Endothelial cell of umbilical vein (primary cell): ENCODE measurements around the gene DPY19L3. TPM values are rescaled to one million over a fixed set of nuclear protein-coding genes. Genes with fewer than 3 reads are reported as not detected.
"Not testable (repeated sequence)": the region's sequence is repeated elsewhere in the genome, so short reads cannot be mapped to it uniquely, and the experiment has no call there.

Source experiments
- BruUV-seq: library from RNA; stranded (reverse); fragments of 400-500 nt; replicated peaks from 2 replicates; lab custom pipeline; 2021; lab: Mats Ljungman, UMichigan
- CTCF ChIA-PET: fragments of 300-600, 350-600 bp; sonication (Branson Sonifier 250); formaldehyde crosslinking; loops from one replicate; lab custom pipeline; 2021; ENCODE audit warnings: antibody characterized with exemption, inconsistent platforms; lab: Charles Lee
- POLR2A ChIA-PET: fragments of 300-600, 350-600 bp; sonication (Branson Sonifier 250); formaldehyde crosslinking; loops from one replicate; lab custom pipeline; 2021; ENCODE audit warnings: antibody characterized with exemption, inconsistent platforms; lab: Charles Lee
- DNase-seq: peaks from one replicate; pipeline ENCODE4 v3.0.0-alpha.2; 2011; ENCODE audit warnings: low read depth, low spot score
- FAIRE-seq: peaks from 2 replicates; lab custom pipeline; 2011; peaks lifted over from hg19 to GRCh38; lab: Jason Lieb, UNC
- H2AFZ ChIP-seq: 2 replicates; pipeline ENCODE4 v1.6.0; 2012; ENCODE audit warnings: low read depth, low read length, control low read depth, inconsistent platforms
- H3K27ac ChIP-seq: 2 replicates; pipeline ENCODE4 v1.5.1; 2011; ENCODE audit warnings: low read depth, mild to moderate bottlenecking, control low read depth, low read length, moderate library complexity; ENCODE audit not compliant: insufficient read depth
- H3K27me3 ChIP-seq, 2 experiments: 2 replicates each; pipeline versions ENCODE4 v1.6.0 to v1.6.1; 2011; ENCODE audit warnings: low read length in 2 of 2, mixed read lengths in 1 of 2; ENCODE audit not compliant: control insufficient read depth in 2 of 2, insufficient read depth in 2 of 2
- H3K36me3 ChIP-seq, 2 experiments: 2 replicates in 1 of 2; 3 replicates in 1 of 2; pipeline ENCODE4 v1.5.1; 2011; ENCODE audit warnings: low read length in 2 of 2, mild to moderate bottlenecking in 1 of 2, moderate library complexity in 1 of 2; ENCODE audit not compliant: control insufficient read depth in 2 of 2, insufficient read depth in 2 of 2; ENCODE audit errors: extremely low read depth in 1 of 2
- H3K4me1 ChIP-seq: 3 replicates; pipeline ENCODE4 v1.5.1; 2011; ENCODE audit warnings: mild to moderate bottlenecking, low read length; ENCODE audit not compliant: control insufficient read depth, insufficient read depth; ENCODE audit errors: extremely low read depth
- H3K4me2 ChIP-seq: 2 replicates; pipeline ENCODE4 v1.6.1; 2011; ENCODE audit warnings: low read length, control low read depth, mixed read lengths; ENCODE audit not compliant: insufficient read depth
- H3K4me3 ChIP-seq, 3 experiments: fragments of 200-600 bp in 1 of 3; sonication (generic), shearing (Covaris generic) in 1 of 3; replicated peaks in 1 of 3; 2 replicates each; pipeline ENCODE4 v1.5.1; 2011 to 2016; ENCODE audit warnings: control low read depth in 3 of 3, low read length in 3 of 3, mild to moderate bottlenecking in 2 of 3, inconsistent platforms in 1 of 3, low read depth in 1 of 3, moderate library complexity in 1 of 3; ENCODE audit not compliant: insufficient read depth in 1 of 3
- H3K79me2 ChIP-seq: 2 replicates; pipeline ENCODE4 v1.6.0; 2012; ENCODE audit warnings: low read length, inconsistent platforms; ENCODE audit not compliant: control insufficient read depth, insufficient read depth
- H3K9ac ChIP-seq: replicated peaks from 2 replicates; pipeline ENCODE3; 2011; ENCODE audit warnings: low read length, control low read depth; ENCODE audit not compliant: insufficient read depth; ENCODE audit errors: extremely low read depth
- H3K9me1 ChIP-seq: replicated peaks from 3 replicates; pipeline ENCODE4 v1.6.0; 2011; ENCODE audit warnings: mild to moderate bottlenecking, low read length; ENCODE audit not compliant: control insufficient read depth, insufficient read depth; ENCODE audit errors: extremely low read depth
- H3K9me3 ChIP-seq: replicated peaks from 2 replicates; pipeline ENCODE4 v1.5.1; 2012; ENCODE audit warnings: low read length, inconsistent platforms; ENCODE audit not compliant: control insufficient read depth, insufficient read depth
- H4K20me1 ChIP-seq: replicated peaks from 2 replicates; pipeline ENCODE3; 2011; ENCODE audit warnings: mild to moderate bottlenecking, low read length; ENCODE audit not compliant: control insufficient read depth, insufficient read depth; ENCODE audit errors: extremely low read depth
- EZH2 ChIP-seq: IDR thresholded peaks from 2 replicates; pipeline ENCODE4 v1.6.1; 2012; ENCODE audit warnings: borderline replicate concordance, low read depth, mild to moderate bottlenecking, moderate library complexity, low read length, inconsistent platforms; ENCODE audit not compliant: severe bottlenecking
- FOS ChIP-seq: IDR thresholded peaks from 2 replicates; pipeline ENCODE4 v1.6.1; 2011; ENCODE audit warnings: mild to moderate bottlenecking, low read length, moderate library complexity, borderline replicate concordance; ENCODE audit not compliant: insufficient read depth
- GATA2 ChIP-seq: IDR thresholded peaks from 2 replicates; pipeline ENCODE4 v1.7.0; 2011; ENCODE audit warnings: low read depth, mild to moderate bottlenecking, moderate library complexity, mixed read lengths, low read length; ENCODE audit not compliant: insufficient read length, insufficient read depth
- JUN ChIP-seq: IDR thresholded peaks from 2 replicates; pipeline ENCODE4 v1.6.1; 2011; ENCODE audit warnings: borderline replicate concordance, low read depth; ENCODE audit not compliant: insufficient read length, insufficient read depth
- MYC ChIP-seq: IDR thresholded peaks from one replicate; pipeline ENCODE4 v1.6.1; 2011; ENCODE audit warnings: mild to moderate bottlenecking, low read depth, low read length
- POLR2A ChIP-seq: IDR thresholded peaks from 2 replicates; pipeline ENCODE4 v1.6.1; 2012; ENCODE audit warnings: low read depth, mild to moderate bottlenecking, control low read depth, low read length
- POLR2AphosphoS5 ChIP-seq: IDR thresholded peaks from 2 replicates; pipeline ENCODE4 v1.6.1; 2012; ENCODE audit warnings: low read depth, mild to moderate bottlenecking, control low read depth, low read length, moderate library complexity; ENCODE audit not compliant: insufficient read depth
- dilution Hi-C: fragments of 300-500 bp; cut with MboI; formaldehyde crosslinking; loops from one replicate; pipeline ENCODE4 v1.15.0; 2019; ENCODE audit warnings: low sequenced_read_pairs; ENCODE audit not compliant: extremely low pct_ligation_motif_present
- intact Hi-C: fragments of 100-400 bp; cut with micrococcal nuclease; formaldehyde crosslinking; loops from one replicate; pipeline ENCODE4 v1.10.0; 2022
- polyA plus RNA-seq, 4 experiments: library from polyadenylated mRNA; depleted of rRNA in 3 of 4; stranded (reverse) in 3 of 4; unstranded in 1 of 4; fragments of >200 nt; gene quantifications; 2 replicates each; pipeline versions ENCODE4 v1.2.1 to v1.2.3, GENCODE V29; 2011 to 2012; ENCODE audit warnings: missing spikeins in 1 of 4
- total RNA-seq: library from RNA; stranded (reverse); gene quantifications from 2 replicates; pipeline ENCODE4 v1.2.3, GENCODE V29; 2021
- TF ChIP-seq, protein P1 (sequence below): IDR thresholded peaks from 2 replicates; pipeline ENCODE4 v1.6.1; 2011; ENCODE audit not compliant: insufficient read depth, insufficient read length
- TF ChIP-seq, protein P2 (sequence below), 2 donors: IDR thresholded peaks; 1 replicate in 1 of 2; 2 replicates in 1 of 2; pipeline ENCODE4 v1.5.1; 2011; ENCODE audit warnings: low read length in 2 of 2, mild to moderate bottlenecking in 2 of 2, moderate library complexity in 2 of 2, control low read depth in 1 of 2, inconsistent platforms in 1 of 2, low read depth in 1 of 2; ENCODE audit not compliant: insufficient read depth in 1 of 2; ENCODE audit errors: extremely low read depth in 1 of 2

Gene DPY19L3
- total and polyA plus RNA-seq, 2 donors (not counting 3 experiments of a cell fraction or from before 2014, with no cell fraction given): 36.1 to 39.5 TPM

DNA sequence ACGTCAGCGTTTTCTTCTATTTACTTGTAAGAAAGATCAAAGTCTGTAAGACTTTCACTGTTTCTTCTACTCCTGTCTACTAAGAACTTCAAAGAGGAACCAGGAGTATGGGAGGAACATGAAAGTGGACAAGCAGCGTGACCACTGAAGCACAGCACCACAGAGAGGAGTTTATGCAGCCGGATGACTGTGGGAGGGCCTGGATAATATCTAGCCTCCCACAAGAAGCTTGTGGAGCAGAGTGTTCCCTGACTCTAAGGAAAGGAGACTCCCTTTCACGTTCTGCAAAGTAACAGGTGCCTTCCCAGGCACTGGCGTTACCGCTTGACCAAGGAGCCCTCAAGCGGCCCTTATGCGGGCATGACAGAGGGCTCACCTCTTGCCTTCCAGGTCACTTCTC, 91.8 kb downstream of the DPY19L3 start:
- H3K4me2 ChIP-seq: no peak overlapping the region
- no peak for DNase-seq
- H3K4me1 ChIP-seq: no peaks in the 10 kb centered on the region
- intact Hi-C loops: no loop called here
- dilution Hi-C loops: no loop called here
- POLR2A ChIA-PET: no interaction called here
- H3K27me3 ChIP-seq: no peaks in the 10 kb centered on the region
- FAIRE-seq: no peak
- no peaks in the 10 kb centered on the region for H3K79me2 ChIP-seq
- no peak overlapping the region for H3K4me3 ChIP-seq
- H3K9me3 ChIP-seq: no peaks in the 10 kb centered on the region
- no peaks in the 10 kb centered on the region for H3K9me1 ChIP-seq
- no TSS peak for BruUV-seq
- H3K9ac ChIP-seq: no peak overlapping the region
- H4K20me1 ChIP-seq: no peaks in the 10 kb centered on the region
- CTCF ChIA-PET: no interaction called here
- no peaks in the 10 kb centered on the region for H3K36me3 ChIP-seq
- no peak overlapping the region for H2AFZ ChIP-seq
- TF ChIP-seq POLR2AphosphoS5 (no peak), GATA2 (no peak)
- H3K27ac ChIP-seq: no peak overlapping the region

DNA sequence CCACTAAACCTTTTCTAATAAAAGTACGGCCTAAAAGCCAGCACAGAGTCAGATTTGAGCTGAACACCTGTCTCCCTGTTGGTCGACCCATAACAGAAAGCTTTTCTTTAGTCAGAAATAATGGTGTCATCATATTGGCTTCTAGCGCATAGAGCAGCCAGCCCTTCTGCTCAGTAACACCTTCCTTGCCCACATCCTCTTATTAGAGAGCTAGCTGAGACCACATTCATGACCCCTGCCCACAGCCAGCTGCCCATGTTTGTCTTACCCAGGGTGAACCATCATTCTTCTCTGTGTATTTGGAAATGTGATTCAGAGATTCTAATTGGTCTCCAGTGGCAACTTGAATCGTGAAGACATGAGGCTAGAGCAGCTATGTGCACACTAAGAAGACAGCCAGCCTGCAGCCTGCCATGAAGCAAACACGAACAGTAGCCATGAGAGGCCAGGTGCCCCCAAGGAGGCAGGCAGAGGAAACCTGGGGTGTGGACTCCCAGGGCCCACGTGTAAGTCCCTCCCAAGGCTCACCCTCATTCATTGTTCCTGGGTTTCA, 93.2 kb downstream of the DPY19L3 start:
- Histone ChIP-seq H3K79me2 (no peaks in the 10 kb centered on the region), H3K27me3 (no peaks in the 10 kb centered on the region), H2AFZ (no peak overlapping the region), H3K27ac (no peak overlapping the region), H3K4me1 (no peaks in the 10 kb centered on the region), H3K36me3 (no peaks in the 10 kb centered on the region), H3K9ac (no peak overlapping the region), H3K9me1 (no peaks in the 10 kb centered on the region), H3K4me2 (no peak overlapping the region), H3K9me3 (no peaks in the 10 kb centered on the region), H3K4me3 (no peak overlapping the region), H4K20me1 (no peaks in the 10 kb centered on the region)
- CTCF ChIA-PET: no interaction called here
- intact Hi-C loops: no loop called here
- dilution Hi-C loops: no loop called here
- TF ChIP-seq, protein P1, sequence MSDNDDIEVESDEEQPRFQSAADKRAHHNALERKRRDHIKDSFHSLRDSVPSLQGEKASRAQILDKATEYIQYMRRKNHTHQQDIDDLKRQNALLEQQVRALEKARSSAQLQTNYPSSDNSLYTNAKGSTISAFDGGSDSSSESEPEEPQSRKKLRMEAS: no peak
- no peak for TF ChIP-seq JUN
- TF ChIP-seq EZH2: no peak
- TF ChIP-seq POLR2AphosphoS5: no peak
- TF ChIP-seq, protein P2, sequence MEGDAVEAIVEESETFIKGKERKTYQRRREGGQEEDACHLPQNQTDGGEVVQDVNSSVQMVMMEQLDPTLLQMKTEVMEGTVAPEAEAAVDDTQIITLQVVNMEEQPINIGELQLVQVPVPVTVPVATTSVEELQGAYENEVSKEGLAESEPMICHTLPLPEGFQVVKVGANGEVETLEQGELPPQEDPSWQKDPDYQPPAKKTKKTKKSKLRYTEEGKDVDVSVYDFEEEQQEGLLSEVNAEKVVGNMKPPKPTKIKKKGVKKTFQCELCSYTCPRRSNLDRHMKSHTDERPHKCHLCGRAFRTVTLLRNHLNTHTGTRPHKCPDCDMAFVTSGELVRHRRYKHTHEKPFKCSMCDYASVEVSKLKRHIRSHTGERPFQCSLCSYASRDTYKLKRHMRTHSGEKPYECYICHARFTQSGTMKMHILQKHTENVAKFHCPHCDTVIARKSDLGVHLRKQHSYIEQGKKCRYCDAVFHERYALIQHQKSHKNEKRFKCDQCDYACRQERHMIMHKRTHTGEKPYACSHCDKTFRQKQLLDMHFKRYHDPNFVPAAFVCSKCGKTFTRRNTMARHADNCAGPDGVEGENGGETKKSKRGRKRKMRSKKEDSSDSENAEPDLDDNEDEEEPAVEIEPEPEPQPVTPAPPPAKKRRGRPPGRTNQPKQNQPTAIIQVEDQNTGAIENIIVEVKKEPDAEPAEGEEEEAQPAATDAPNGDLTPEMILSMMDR (IDR thresholded peaks at IDR 0.05; ENCODE audit: extremely low read depth in 1 of 2, insufficient read depth in 1 of 2, low read depth in 1 of 2, low read length in 2 of 2): no peak
- no peak for TF ChIP-seq GATA2
- no peak for TF ChIP-seq MYC
- TF ChIP-seq POLR2A: no peak
- no peak for TF ChIP-seq FOS
- BruUV-seq: no TSS peak
- POLR2A ChIA-PET: interaction anchor here (0.7 kb wide), 1 partner anchor 82 kb away, joined by 3 read pairs; the partner anchor contains the start of gene PDCD5
- FAIRE-seq: no peak
- no peak for DNase-seq

DNA sequence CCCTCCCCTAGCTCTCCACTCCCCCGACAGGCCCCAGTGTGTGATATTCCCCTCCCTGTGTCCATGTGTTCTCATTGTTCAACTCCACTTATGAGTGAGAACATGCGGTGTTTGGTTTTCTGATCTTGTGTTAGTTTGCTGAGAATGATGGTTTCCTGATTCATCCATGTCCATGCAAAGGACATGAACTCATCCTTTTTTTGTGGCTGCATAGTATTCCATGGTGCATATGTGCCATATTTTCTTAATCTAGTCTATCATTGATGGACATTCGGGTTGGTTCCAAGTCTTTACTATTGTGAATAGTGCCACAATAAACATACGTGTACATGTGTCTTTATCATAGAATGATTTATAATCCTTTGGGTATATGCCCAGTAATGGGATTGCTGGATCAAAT, 106.9 kb downstream of the DPY19L3 start:
- H3K79me2 ChIP-seq, dilution Hi-C loops, H3K4me2 ChIP-seq, H3K27ac ChIP-seq, H3K9me3 ChIP-seq, H3K4me1 ChIP-seq, H3K27me3 ChIP-seq, H3K9me1 ChIP-seq, H4K20me1 ChIP-seq, intact Hi-C loops, H3K4me3 ChIP-seq, H3K9ac ChIP-seq, POLR2A ChIA-PET, CTCF ChIA-PET, H3K36me3 ChIP-seq, BruUV-seq, FAIRE-seq, DNase-seq, H2AFZ ChIP-seq: not testable (repeated sequence)
